HG03280 (cell line): ENCODE measurements around the gene CLK4.
"Not testable (repeated sequence)": the region's sequence is repeated elsewhere in the genome, so short reads cannot be mapped to it uniquely, and the experiment has no call there.

ENCODE experiments used
- ATAC-seq: cut with Tn5 transposase; IDR thresholded peaks from one replicate; pipeline ENCODE4 v1.9.1; 2021; ENCODE audit warnings: mild to moderate bottlenecking, moderate library complexity; ENCODE audit not compliant: unreplicated experiment

The CLK4 gene

GRCh38 chr5:178587763-178588611 lies 38.9 kb downstream of the CLK4 start:
- no peak for ATAC-seq

GRCh38 chr5:178586396-178586795 lies 40.5 kb downstream of the CLK4 start:
- ATAC-seq: no peak

DNA sequence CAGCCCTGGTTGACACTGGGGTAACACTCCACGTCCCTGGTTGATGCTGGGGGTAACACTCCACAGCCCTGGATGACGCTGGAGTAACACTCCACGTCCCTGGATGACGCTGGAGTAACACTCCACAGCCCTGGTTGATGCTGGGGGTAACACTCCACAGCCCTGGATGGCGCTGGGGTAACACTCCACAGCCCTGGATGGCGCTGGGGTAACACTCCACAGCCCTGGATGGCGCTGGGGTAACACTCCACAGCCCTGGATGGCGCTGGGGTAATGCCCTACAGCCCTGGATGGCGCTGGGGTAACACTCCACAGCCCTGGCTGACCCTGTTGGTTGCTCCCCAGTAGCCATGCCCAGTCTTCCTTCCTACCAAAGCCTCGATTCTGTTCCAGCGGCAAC lies 41.4 kb downstream of the CLK4 start:
- ATAC-seq: not testable (repeated sequence)

DNA sequence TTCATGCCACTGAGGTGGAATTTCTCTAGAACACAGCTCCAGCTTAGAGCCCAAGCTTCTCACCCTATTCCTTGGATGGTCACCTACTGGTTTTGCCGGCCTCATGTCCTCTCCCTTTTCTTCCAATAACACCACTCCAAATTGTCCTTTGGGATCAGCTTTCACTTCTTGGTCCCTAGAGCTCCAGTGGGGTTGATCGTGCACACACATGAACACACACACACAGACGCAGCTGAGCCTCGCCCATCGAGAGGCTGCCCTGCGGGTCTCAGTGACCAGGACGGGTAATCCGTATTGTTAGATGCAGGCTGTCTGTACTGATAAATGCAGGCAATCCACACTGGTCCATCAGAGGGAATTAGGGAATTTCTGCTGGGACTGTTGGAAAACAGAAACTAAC lies 43.6 kb downstream of the CLK4 start:
- ATAC-seq: no peak

GRCh38 chr5:178582291-178582690 lies 44.6 kb downstream of the CLK4 start:
- ATAC-seq: no peak

- ATAC-seq: no peak
These were observed 45.2 kb downstream of the CLK4 start for GRCh38 chr5:178581621-178582020.

- no peak for ATAC-seq
These were observed 46.4 kb downstream of the CLK4 start for GRCh38 chr5:178580271-178580955.

DNA sequence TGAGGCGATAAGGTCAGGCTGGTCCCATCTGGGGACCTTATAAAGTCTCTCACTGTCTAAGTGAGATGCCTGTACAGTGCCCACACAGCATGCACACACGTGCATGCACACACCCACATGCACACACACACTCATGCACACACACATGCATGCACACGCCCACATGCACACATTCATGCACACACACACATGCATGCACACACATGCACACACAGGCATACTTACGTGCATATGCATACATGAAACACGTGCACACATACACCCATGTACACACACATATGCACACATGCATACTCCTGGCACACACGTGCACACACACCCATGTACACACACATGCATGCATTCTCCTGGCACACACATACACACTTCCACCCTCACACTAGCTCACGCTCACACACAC lies 48.9 kb downstream of the CLK4 start:
- no peak for ATAC-seq

GRCh38 chr5:178577376-178577839 lies 49.4 kb downstream of the CLK4 start:
- ATAC-seq: no peak

DNA sequence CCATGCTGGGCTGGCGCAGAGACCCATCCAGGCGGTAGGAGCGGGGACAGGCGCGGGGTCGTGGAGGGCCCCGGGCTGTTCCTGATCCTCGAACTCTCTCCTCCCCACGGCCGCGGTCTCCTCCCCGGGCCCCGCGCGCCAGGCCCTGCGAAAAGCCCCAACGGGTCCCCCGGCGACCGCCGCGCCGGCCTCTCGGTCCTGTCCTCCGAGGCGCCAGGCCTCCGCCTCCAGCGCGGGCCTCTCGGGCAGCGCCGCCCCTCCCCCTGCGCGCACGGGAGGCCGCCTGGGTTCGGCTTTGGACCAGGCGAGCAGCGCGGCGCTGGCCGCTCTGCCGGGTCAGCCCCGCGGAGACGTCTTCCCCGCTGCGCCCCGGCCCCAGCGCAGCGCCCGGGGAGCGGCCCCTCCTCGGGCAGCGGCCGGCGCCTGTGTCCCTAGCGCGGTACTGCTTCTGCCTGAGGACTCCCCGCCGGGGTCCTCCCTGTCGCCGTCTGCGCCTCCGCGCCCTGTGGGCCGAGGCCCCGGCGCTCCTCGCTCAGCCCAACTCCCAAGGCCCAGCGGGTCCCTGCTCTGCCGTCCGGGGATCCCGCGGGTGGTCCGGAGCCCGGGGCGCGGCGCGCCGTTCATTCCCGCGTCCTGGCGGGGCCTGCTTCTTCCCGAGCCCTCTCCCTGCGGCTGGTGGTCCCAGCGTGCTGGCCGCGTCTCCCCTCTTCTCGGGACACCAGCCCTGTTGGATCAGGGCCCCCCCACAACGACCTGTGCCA lies 50.1 kb downstream of the CLK4 start:
- ATAC-seq: no peak

DNA sequence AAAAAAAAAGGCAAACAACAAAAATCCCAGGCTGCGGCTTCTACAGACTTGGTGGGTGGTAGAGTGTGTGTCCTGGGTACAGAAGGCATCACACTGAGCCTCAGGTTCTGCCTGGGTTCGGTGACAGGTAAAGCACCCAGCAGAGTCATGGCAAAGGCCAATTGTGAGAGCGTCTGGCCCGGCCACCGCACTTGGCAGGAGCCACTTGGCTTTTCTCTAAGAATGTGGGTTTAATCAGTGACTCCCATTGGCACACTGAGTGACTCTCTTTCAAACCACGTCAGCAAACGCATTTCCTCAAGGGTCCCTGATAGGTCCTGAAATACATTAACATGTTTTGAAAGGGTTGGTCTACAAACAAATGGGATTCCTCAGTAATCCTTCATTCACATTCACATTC lies 53.6 kb downstream of the CLK4 start:
- no peak for ATAC-seq

DNA sequence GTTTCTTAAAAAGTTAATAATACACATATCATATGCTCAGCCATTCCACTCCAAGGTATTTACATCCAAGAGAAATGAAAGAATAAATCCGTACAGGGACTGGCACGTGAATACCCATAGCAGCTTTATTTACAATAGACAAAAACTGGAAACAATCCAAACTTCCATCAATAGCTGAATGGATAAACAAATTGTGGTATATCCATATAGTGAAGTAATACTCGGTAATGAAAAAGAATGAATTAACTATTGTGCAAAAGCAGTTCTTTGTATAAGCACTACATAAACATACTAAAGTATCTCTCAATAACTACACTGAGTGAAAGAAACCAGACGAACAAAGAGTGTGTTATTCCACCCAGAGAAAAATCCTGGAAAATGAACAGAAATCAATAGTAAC lies 54.2 kb downstream of the CLK4 start:
- ATAC-seq: no peak

DNA sequence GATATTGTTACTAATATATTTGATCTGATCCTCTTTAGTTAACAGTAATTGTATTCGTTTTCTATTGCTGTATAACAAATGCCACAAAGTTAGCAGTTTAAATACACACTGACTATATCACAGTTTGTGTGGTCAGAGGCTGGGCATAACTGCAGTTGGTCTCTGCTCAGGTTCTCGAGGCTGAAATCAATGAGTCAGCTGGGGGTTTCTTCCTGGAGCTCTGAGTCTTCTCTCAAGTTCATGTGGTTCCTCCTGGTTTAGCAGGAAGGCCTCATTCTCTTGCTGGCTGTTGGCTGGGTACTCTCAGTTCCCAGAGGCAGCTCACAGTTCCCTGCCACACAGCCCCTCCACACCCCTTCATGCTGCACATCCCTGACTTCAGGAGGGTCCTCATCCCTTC lies 57.4 kb downstream of the CLK4 start:
- ATAC-seq: no peak

GRCh38 chr5:178564811-178565550 lies 61.9 kb downstream of the CLK4 start:
- no peak for ATAC-seq

GRCh38 chr5:178564397-178564796 lies 62.5 kb downstream of the CLK4 start:
- no peak for ATAC-seq

DNA sequence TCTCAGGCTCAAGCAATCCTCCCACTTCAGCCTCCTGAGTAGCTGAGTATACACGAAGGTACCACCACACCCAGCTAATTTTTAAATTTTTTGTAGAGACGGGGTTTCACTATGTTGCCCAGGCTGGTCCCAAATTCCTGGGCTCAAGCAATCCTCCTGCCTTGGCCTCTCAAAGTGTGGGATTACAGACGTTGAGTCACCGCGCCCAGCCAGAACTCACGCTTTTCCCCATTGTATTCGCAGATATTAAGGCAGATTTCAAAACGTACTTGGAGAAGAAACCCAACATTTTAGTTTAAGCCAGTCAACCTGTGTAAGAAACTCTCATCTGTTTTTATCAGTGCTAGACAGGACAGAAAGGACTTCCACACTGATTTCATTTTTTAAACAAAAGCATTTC lies 63.2 kb downstream of the CLK4 start:
- ATAC-seq: no peak

DNA sequence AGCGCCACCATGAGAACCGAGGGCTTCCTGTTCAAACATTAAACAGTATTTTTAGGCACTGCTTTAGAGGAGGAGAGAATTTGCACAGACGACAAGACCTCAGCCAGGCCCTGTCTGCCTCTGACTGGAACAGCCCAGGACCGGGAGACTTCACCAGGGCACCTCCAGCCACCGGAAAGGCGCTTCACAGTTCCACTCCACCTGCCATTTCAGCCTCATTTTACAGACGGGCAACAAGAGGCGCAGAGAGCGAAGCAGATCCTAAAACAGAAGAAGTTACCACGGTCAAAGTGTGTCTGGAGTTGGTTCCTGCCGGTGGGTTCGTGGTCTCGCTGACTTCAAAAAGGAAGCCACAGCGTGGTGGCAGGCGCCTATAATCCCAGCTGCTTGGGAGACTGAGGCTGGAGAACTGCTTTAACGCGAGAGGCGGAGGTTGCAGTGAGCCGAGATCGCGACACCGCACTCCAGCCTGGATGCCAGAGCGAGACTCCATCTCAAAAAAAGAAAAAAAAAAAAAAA lies 65.0 kb downstream of the CLK4 start:
- no peak for ATAC-seq

DNA sequence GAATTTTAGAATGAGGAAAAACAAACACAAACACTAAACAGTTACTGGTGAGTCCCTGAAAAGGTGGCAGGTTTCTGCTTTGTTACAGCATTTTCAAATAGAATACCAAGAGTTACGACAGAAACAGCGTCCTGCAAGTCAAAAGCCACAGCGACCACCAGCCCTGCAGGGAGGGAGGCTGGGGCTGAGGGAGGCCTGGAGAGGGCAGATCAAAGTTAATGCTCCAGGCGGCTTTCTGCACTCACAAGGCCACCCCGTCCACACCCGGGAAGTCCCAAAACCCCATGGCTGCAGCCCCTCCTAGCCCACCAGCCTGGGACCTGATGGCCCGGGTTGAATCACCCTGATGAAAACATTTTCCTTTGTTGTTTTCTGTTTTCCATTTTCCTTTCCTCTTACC lies 65.9 kb downstream of the CLK4 start:
- ATAC-seq: no peak

DNA sequence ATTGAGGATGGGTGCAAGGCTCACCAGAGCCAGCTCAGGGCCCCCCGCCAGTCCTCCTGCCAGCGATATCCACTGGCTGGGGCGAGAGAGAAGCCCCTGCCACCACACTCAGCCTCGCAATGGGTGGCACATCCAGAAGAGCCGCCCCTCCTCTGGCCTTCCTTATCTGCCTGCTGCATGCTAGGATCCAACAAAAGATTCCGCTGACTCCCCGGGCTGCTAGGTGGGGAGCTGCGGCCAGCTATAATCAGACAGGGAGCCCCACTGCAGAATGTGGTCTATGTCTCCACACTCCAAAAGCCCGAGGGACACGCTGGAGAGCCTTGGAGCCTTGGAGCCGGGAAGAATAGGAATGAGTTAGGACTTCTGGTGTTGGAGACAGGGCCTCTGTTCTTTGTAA lies 69.4 kb downstream of the CLK4 start:
- no peak for ATAC-seq

GRCh38 chr5:178555771-178556211 lies 71.1 kb downstream of the CLK4 start:
- ATAC-seq: no peak

DNA sequence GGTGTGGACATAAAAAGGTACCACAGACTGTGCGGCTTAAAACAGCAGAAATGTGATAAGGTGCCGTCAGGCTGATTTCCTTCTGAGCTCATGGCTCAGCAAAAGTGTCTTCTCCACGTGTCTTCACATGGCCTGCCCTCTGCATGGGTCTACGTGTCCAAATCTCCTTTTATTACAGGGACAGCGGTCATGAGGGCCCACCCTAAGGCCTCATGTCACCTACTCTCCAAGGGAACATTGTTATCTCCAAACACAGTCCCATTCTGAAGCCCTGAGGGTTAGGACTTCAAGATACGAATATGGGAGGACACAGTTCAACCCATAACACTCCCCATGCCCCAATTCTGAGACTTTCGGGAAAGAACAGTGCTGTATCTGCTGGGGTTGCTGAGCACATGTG lies 71.8 kb downstream of the CLK4 start:
- no peak for ATAC-seq
